Spleen (tissue), 11 donors: Measurements from ENCODE around the gene SLC44A4. TPM values are rescaled to one million over a fixed set of nuclear protein-coding genes. Genes with fewer than 3 reads are reported as not detected.
"Not testable (repeated sequence)": the region's sequence is repeated elsewhere in the genome, so short reads cannot be mapped to it uniquely, and the experiment has no call there.

Experiments used
- DNase-seq: peaks from one replicate; pipeline ENCODE4 v3.0.0-alpha.2; 2020
- H3K27ac ChIP-seq, 8 donors: fragments of 200-600 bp; sonication (generic) in 7 of 8; 1 replicate in 4 of 8; 2 replicates in 4 of 8; pipeline versions ENCODE4 v1.5.0 to v1.8.0; 2016 to 2021; ENCODE audit warnings: inconsistent platforms in 4 of 8, mild to moderate bottlenecking in 4 of 8, moderate library complexity in 1 of 8
- H3K27me3 ChIP-seq, 7 donors: fragments of 200-600 bp; sonication (generic) in 6 of 7; replicated peaks in 1 of 7; 1 replicate in 4 of 7; 2 replicates in 3 of 7; pipeline versions ENCODE4 v1.5.0 to v1.8.0; 2016 to 2021; ENCODE audit warnings: inconsistent platforms in 3 of 7, mild to moderate bottlenecking in 1 of 7
- H3K36me3 ChIP-seq, 6 donors: fragments of 200-600 bp; sonication (generic) in 5 of 6; 1 replicate in 4 of 6; 2 replicates in 2 of 6; pipeline versions ENCODE4 v1.5.0 to v1.8.0; 2016 to 2021; ENCODE audit warnings: inconsistent platforms in 2 of 6
- H3K4me1 ChIP-seq, 6 donors: fragments of 200-600 bp; sonication (generic) in 5 of 6; 1 replicate in 3 of 6; 2 replicates in 3 of 6; pipeline versions ENCODE4 v1.5.0 to v1.8.0; 2016 to 2021; ENCODE audit warnings: inconsistent platforms in 3 of 6
- H3K4me3 ChIP-seq, 8 donors: fragments of 200-600 bp; sonication (generic) in 7 of 8; 1 replicate in 4 of 8; 2 replicates in 4 of 8; pipeline versions ENCODE4 v1.5.0 to v1.8.0; 2016 to 2021; ENCODE audit warnings: inconsistent platforms in 4 of 8, mild to moderate bottlenecking in 4 of 8, moderate library complexity in 2 of 8
- H3K9me3 ChIP-seq, 8 donors: fragments of 200-600 bp; sonication (generic) in 7 of 8; 1 replicate in 4 of 8; 2 replicates in 4 of 8; pipeline versions ENCODE4 v1.5.0 to v1.8.0; 2016 to 2021; ENCODE audit warnings: inconsistent platforms in 4 of 8
- CTCF ChIP-seq, 11 experiments: fragments of 200-600 bp in 7 of 11; fragments of 450-650 bp in 4 of 11; sonication (generic) in 4 of 11; IDR thresholded peaks in 8 of 11; conservative IDR thresholded peaks in 3 of 11; 1 replicate in 7 of 11; 2 replicates in 4 of 11; pipeline versions ENCODE4 v1.4.0 to v1.8.0; 2016 to 2021; ENCODE audit warnings: antibody characterized with exemption in 11 of 11, inconsistent platforms in 4 of 11, mild to moderate bottlenecking in 1 of 11
- POLR2A ChIP-seq, 3 donors: fragments of 450-650 bp; IDR thresholded peaks; one replicate each; pipeline ENCODE4 v1.5.1; 2017; ENCODE audit warnings: antibody characterized with exemption in 3 of 3, mild to moderate bottlenecking in 1 of 3
- POLR2AphosphoS5 ChIP-seq, 3 donors: sonication (generic); formaldehyde crosslinking; IDR thresholded peaks; one replicate each; pipeline ENCODE4 v1.5.1; 2017; ENCODE audit warnings: antibody characterized with exemption in 3 of 3
- WGBS, 5 donors: extraction: QIAGEN DNeasy Blood & Tissue Kit in 3 of 5; methylation state at CpG; one replicate each; pipeline versions ENCODE4 v1.1.5 to v1.1.7; 2013 to 2018; 5-methylcytosine and 5-hydroxymethylcytosine counted together
- intact Hi-C: fragments of 100-400 bp; cut with DNase I; formaldehyde crosslinking; loops from one replicate; pipeline ENCODE4 v1.15.0; 2023; ENCODE audit warnings: low total_unique reads
- polyA plus RNA-seq, 3 donors: library from polyadenylated mRNA; stranded (reverse); fragments of 200-250 nt; gene quantifications; one replicate each; pipeline ENCODE4 v1.2.1, GENCODE V29; 2013
- total RNA-seq, 7 donors: library from RNA; depleted of rRNA in 3 of 7; stranded (reverse); fragments of >200 nt in 3 of 7; fragmentation: NEBNext Ultra II Directional in 4 of 7; extraction: Animal tissue kit (Norgen Biotek cat#: 25700) in 4 of 7; gene quantifications; one replicate each; pipeline versions ENCODE4 v1.1.0 to v1.2.1, GENCODE V29; 2016 to 2021
- donor health status: healthy with polysubstance abuse.
- donor health status: DM: no; HTN: no; CAD: no; lungs with moderate emphysema.
- donor health status: DM: no; HTN: no; CAD: no.
- donor health status: Bipolar disorder and iron deficiency.
- donor health status: healthy.
- donor health status: DM: no; HTN: no; CAD: no.
- donor health status: DM: yes; HTN: yes; CAD: no.

Gene SLC44A4
- total and polyA plus RNA-seq, 10 donors: 0.20 to 5.9 (median 2.6) TPM

- WGBS, 5 donors: 4 to 9% (median 6%) methylated on average over 34 to 39 of the region's 39 CpGs
Observed at GRCh38 chr6:31821301-31822035, 57.3 kb downstream of the SLC44A4 start.

GRCh38 chr6:31820399-31820798, 58.4 kb downstream of the SLC44A4 start:
- peak overlapping the region in 5 of 8 donors; percentile 93 to 95 (median 94) for H3K27ac ChIP-seq
- intact Hi-C loops: loop anchor here (10.0 kb wide), 1 partner anchor 86 kb away; the partner anchor contains the start of gene CLIC1
- H3K4me3 ChIP-seq: peak overlapping the region in 1 of 8 donors; percentile 75
- not testable (repeated sequence) for H3K9me3 ChIP-seq, H3K27me3 ChIP-seq, H3K36me3 ChIP-seq
- H3K4me1 ChIP-seq: peaks cover 35 to 76% (median 59%) of the 10 kb centered on the region in 6 donors
- WGBS, 5 donors: 87 to 97% (median 93%) methylated on average over 10 of the region's 10 CpGs
- peak; percentile 30 for DNase-seq

More at GRCh38 chr6:31821301-31822035, 57.3 kb downstream of the SLC44A4 start:
- Histone ChIP-seq H3K27me3 (no peaks in the 10 kb centered on the region), H3K36me3 (peaks cover 0 to 5% (median 0%) of the 10 kb centered on the region in 6 donors), H3K27ac (peak overlapping the region; percentile 90 to 98 (median 94)), H3K4me3 (peak overlapping the region; percentile 48 to 75 (median 54)), H3K9me3 (no peaks in the 10 kb centered on the region), H3K4me1 (peaks cover 42 to 87% (median 70%) of the 10 kb centered on the region in 6 donors)
- intact Hi-C loops: loop anchor here (10.0 kb wide), 1 partner anchor 87 kb away; the partner anchor contains the start of gene CLIC1
- TF ChIP-seq CTCF (IDR thresholded peaks at IDR 0.05 in 8 of 11, conservative IDR thresholded peaks at IDR 0.05 in 3 of 11) (no peak), POLR2A (IDR thresholded peaks at IDR 0.05) (no peak), POLR2AphosphoS5 (IDR thresholded peaks at IDR 0.05) (peak in 2 of 3 donors; percentile 79 to 82)
- peak; percentile 92 for DNase-seq

- intact Hi-C loops: loop anchor here (10.0 kb wide), 1 partner anchor 85 kb away; the partner anchor contains the start of gene CLIC1
- H3K27ac ChIP-seq: peak overlapping the region in 7 of 8 donors; percentile 28 to 95 (median 86)
Observed at GRCh38 chr6:31819871-31820299, 58.9 kb downstream of the SLC44A4 start.

GRCh38 chr6:31817929-31818511, 60.8 kb downstream of the SLC44A4 start:
- peaks cover 41 to 71% (median 61%) of the 10 kb centered on the region in 6 donors for H3K4me1 ChIP-seq
- WGBS, 5 donors: 27 to 57% (median 33%) methylated on average over 8 of the region's 8 CpGs
- intact Hi-C loops, H3K27me3 ChIP-seq, H3K9me3 ChIP-seq, DNase-seq, H3K36me3 ChIP-seq: not testable (repeated sequence)
- H3K27ac ChIP-seq: peak overlapping the region; percentile 78 to 95 (median 87)
- peak overlapping the region; percentile 29 to 76 (median 48) for H3K4me3 ChIP-seq

More at GRCh38 chr6:31819871-31820299, 58.9 kb downstream of the SLC44A4 start:
- no peak for DNase-seq
- Histone ChIP-seq H3K36me3 (peaks cover 0 to 5% (median 0%) of the 10 kb centered on the region in 6 donors), H3K4me1 (peaks cover 35 to 72% (median 58%) of the 10 kb centered on the region in 6 donors), H3K9me3 (no peaks in the 10 kb centered on the region), H3K4me3 (peak overlapping the region in 1 of 8 donors; percentile 31), H3K27me3 (no peaks in the 10 kb centered on the region)
- no peak for TF ChIP-seq CTCF (IDR thresholded peaks at IDR 0.05 in 8 of 11, conservative IDR thresholded peaks at IDR 0.05 in 3 of 11)
- TF ChIP-seq POLR2A (IDR thresholded peaks at IDR 0.05): no peak
- TF ChIP-seq POLR2AphosphoS5 (IDR thresholded peaks at IDR 0.05): no peak
